ENCODE results near the gene DMD.

DMD gene

GRCh38 chrX:31168551-31168950, 2042.8 kb downstream of the DMD start:
- TF ChIP-seq, protein P1, sequence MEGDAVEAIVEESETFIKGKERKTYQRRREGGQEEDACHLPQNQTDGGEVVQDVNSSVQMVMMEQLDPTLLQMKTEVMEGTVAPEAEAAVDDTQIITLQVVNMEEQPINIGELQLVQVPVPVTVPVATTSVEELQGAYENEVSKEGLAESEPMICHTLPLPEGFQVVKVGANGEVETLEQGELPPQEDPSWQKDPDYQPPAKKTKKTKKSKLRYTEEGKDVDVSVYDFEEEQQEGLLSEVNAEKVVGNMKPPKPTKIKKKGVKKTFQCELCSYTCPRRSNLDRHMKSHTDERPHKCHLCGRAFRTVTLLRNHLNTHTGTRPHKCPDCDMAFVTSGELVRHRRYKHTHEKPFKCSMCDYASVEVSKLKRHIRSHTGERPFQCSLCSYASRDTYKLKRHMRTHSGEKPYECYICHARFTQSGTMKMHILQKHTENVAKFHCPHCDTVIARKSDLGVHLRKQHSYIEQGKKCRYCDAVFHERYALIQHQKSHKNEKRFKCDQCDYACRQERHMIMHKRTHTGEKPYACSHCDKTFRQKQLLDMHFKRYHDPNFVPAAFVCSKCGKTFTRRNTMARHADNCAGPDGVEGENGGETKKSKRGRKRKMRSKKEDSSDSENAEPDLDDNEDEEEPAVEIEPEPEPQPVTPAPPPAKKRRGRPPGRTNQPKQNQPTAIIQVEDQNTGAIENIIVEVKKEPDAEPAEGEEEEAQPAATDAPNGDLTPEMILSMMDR (IDR thresholded peaks at IDR 0.05; ENCODE audit: low read depth, low read length): no peak
- no peak overlapping the region for H3K4me3 ChIP-seq (ENCODE audit: low read depth, low read length)

GRCh38 chrX:31166832-31167231, 2044.5 kb downstream of the DMD start:
- TF ChIP-seq, protein P1 (IDR thresholded peaks at IDR 0.05; ENCODE audit: low read depth, low read length): no peak

GRCh38 chrX:31166416-31166815, 2044.9 kb downstream of the DMD start:
- H3K4me3 ChIP-seq (ENCODE audit: low read depth, low read length): no peak overlapping the region
- TF ChIP-seq, protein P1 (IDR thresholded peaks at IDR 0.05; ENCODE audit: low read depth, low read length): no peak

More at GRCh38 chrX:31166832-31167231, 2044.5 kb downstream of the DMD start:
- no peak overlapping the region for H3K4me3 ChIP-seq (ENCODE audit: low read depth, low read length)

DNA sequence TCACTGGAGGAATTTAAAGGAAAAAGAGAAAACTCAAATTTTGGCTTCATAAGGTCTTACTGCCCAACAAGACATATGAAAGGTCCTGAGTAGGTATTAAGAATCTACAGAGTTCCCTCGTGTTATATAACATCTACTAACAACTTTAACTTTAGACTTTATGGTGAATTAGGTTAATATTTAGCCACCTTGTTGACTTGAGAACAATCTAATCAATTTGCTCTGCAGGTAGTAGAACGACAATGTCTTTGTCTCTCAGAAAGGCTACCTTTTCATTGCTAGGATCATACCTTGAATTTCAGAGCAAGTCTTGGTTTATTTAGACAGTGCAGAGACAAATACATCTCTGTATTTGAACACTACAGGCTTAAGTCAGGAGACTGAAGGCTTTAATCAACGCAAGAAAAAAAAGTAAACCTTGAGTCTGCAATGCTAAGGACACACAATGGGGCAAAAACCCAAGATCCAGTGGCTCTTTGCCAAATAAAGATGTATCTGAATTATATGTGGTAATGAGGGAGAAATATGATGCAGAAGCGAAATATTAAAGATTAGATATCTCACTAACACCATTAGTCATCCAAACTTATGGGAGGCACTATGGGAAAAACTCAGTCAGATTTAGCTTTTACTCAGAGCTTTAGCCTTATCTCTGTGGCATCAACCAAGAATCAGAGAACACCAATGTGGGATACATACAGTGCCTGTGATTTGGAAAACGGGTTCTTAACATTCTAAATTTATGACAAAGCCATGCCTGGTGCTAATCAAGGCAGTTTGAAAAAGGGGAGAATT, 2045.9 kb downstream of the DMD start:
- TF ChIP-seq, protein P1 (IDR thresholded peaks at IDR 0.05; ENCODE audit: low read depth, low read length): no peak
- H3K4me3 ChIP-seq (ENCODE audit: low read depth, low read length): no peak overlapping the region

GRCh38 chrX:31154946-31155345, 2056.4 kb downstream of the DMD start:
- H3K4me3 ChIP-seq (ENCODE audit: low read depth, low read length): no peak overlapping the region
- TF ChIP-seq, protein P1 (IDR thresholded peaks at IDR 0.05; ENCODE audit: low read depth, low read length): no peak

DNA sequence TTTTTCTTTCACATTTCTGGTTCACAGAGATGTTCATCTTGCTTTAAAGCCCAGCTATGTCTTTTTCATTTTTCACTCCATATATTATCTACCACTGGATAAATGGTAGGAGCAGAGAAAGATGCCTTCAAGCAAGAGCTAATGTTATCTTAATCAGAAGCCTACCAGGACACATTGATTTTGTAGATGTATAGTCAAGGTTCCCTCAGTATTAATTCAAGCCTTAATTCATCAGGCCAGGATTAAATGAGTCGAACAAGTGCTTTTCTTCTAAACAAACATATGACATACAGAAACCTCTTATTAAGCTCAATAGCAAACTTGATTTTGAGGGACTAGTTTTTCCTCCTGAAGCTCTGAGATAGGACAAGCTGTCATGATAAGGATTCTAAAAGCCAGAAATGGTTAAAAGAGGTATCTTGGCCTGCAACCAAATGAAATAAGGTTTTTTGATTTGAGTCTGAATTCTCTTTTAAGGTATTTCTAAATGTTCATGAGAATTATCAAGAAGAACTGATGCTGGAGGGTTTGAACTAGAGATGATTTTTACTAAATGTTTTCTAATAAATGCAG, 2057.8 kb downstream of the DMD start:
- no peak overlapping the region for H3K4me3 ChIP-seq (ENCODE audit: low read depth, low read length)
- TF ChIP-seq, protein P1 (IDR thresholded peaks at IDR 0.05; ENCODE audit: low read depth, low read length): no peak

DNA sequence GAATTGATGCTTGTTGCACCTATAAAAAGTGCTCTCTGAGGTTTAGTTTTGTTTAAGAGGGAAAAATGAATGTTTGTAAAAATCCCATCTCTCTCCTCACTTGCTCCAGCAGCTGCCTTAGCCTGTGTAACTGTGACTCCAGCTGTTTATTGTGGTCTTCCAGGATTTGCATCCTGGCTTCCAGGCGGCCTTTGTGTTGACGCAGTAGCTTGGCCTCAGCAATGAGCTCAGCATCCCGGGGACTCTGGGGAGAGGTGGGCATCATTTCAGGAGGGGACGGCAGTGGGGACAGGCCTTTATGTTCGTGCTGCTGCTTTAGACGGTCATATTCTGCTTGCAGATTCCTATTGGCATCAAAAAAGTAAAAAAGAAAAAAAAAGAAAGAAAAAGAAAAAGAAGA, 2064.2 kb downstream of the DMD start:
- no peak overlapping the region for H3K4me3 ChIP-seq (ENCODE audit: low read depth, low read length)
- TF ChIP-seq, protein P1 (IDR thresholded peaks at IDR 0.05; ENCODE audit: low read depth, low read length): no peak

Data from WI38 (cell line).